ENCODE results near the gene LY6G5B.

Gene LY6G5B

GRCh38 chr6:31658158-31658688 lies 11.6 kb upstream of the LY6G5B start:
- DNase-seq (ENCODE audit: low read depth): no peak
- TF ChIP-seq CTCF (IDR thresholded peaks at IDR 0.05; ENCODE audit: control insufficient read depth, insufficient read depth, low read depth, low read length, missing control alignments): no peak

GRCh38 chr6:31658983-31659648 lies 10.7 kb upstream of the LY6G5B start:
- no peak for TF ChIP-seq CTCF (IDR thresholded peaks at IDR 0.05; ENCODE audit: control insufficient read depth, insufficient read depth, low read depth, low read length, missing control alignments)
- peak overlapping the region; percentile 76 for H3K4me3 ChIP-seq (ENCODE audit: control insufficient read depth, low read depth, low read length)
- DNase-seq (ENCODE audit: low read depth): no peak

More at GRCh38 chr6:31658158-31658688, 11.6 kb upstream of the LY6G5B start:
- H3K4me3 ChIP-seq (ENCODE audit: control insufficient read depth, low read depth, low read length): no peak overlapping the region

GRCh38 chr6:31659649-31660380 lies 10.0 kb upstream of the LY6G5B start:
- peak overlapping the region; percentile 76 for H3K4me3 ChIP-seq (ENCODE audit: control insufficient read depth, low read depth, low read length)
- no peak for TF ChIP-seq CTCF (IDR thresholded peaks at IDR 0.05; ENCODE audit: control insufficient read depth, insufficient read depth, low read depth, low read length, missing control alignments)
- no peak for DNase-seq (ENCODE audit: low read depth)

- DNase-seq (ENCODE audit: low read depth): no peak
- TF ChIP-seq CTCF (IDR thresholded peaks at IDR 0.05; ENCODE audit: control insufficient read depth, insufficient read depth, low read depth, low read length, missing control alignments): no peak
Observed at GRCh38 chr6:31660381-31661261, 9.2 kb upstream of the LY6G5B start, which contains the start of gene C6orf47. Gene C6orf47 (minus strand): TSS chr6:31660778. CDS start chr6:31659947, 831 bp downstream.

GRCh38 chr6:31661262-31662123 lies 8.3 kb upstream of the LY6G5B start:
- H3K4me3 ChIP-seq (ENCODE audit: control insufficient read depth, low read depth, low read length): peak overlapping the region; percentile 76; the same call in 1 of the 2 replicates
- TF ChIP-seq CTCF (IDR thresholded peaks at IDR 0.05; ENCODE audit: control insufficient read depth, insufficient read depth, low read depth, low read length, missing control alignments): no peak

More at GRCh38 chr6:31660381-31661261, 9.2 kb upstream of the LY6G5B start, which contains the start of gene C6orf47:
- H3K4me3 ChIP-seq (ENCODE audit: control insufficient read depth, low read depth, low read length): peak within 1 kb of the TSS; percentile 76

More at GRCh38 chr6:31661262-31662123, 8.3 kb upstream of the LY6G5B start:
- no peak for DNase-seq (ENCODE audit: low read depth)
